ENCODE data around the gene ADAMTS5.

Gene ADAMTS5

GRCh38 chr21:26887251-26887650 lies 79.6 kb downstream of the ADAMTS5 start:
- DNase-seq (ENCODE audit: low read depth in 2 of 2), result no peak

GRCh38 chr21:26884436-26884835 lies 82.5 kb downstream of the ADAMTS5 start:
- no peak for DNase-seq (ENCODE audit: low read depth in 2 of 2)

DNA sequence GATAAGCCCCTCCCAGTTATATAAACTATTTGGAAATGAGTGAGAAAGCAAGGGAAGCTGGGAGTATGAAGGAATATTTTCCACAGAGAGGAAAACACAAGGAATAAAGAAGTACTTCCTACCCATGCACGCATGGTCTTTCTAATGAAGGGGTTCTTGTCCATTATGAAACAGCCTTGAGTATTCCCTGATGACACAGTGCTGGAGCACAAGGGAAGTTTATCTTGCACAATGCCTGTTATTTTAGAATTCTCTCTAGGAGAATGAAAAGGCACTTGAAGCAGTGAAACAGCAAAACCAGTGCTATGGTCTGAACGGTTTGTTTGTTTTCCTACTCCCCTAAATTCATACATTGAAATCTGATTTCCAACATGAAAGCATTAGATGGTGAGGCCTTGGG lies 83.1 kb downstream of the ADAMTS5 start:
- no peak for DNase-seq (ENCODE audit: low read depth in 2 of 2)

- no peak for DNase-seq (ENCODE audit: low read depth in 2 of 2)
Measured at GRCh38 chr21:26881504-26882228, 85.2 kb downstream of the ADAMTS5 start.

- no peak for DNase-seq (ENCODE audit: low read depth in 2 of 2)
Measured at GRCh38 chr21:26877018-26877417, 89.9 kb downstream of the ADAMTS5 start.

DNA sequence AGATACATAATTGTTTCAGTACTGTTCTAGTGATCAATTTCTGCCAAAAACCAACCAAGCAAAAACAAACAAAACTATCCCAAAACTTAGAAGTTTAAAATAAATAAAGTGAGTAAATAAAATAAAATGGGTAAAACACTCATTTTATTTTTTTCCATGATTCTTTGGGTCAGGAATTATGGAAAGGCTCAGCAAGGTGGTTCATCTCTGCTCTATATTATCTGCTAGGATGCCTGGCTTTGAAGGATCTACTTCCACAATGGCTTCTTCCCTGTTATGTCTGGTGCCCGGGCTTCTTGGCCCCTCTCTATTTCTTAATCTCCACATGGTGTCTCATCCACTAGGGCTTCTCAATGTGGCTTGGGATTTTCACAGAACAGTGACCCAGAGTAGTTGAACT lies 92.5 kb downstream of the ADAMTS5 start:
- DNase-seq (ENCODE audit: low read depth in 2 of 2), result no peak
